H9 (cell line): ENCODE measurements around the gene ANXA9. TPM values are rescaled to one million over a fixed set of nuclear protein-coding genes. Genes with fewer than 3 reads are reported as not detected.

Experiments
- DNase-seq: peaks from one replicate; pipeline ENCODE4 v3.0.0-alpha.2; 2017
- H2AFZ ChIP-seq: one replicate; pipeline ENCODE4 v1.6.1; 2013; ENCODE audit warnings: mild to moderate bottlenecking, low read length, control low read depth, moderate library complexity
- H2AK5ac ChIP-seq: 2 replicates; pipeline ENCODE4 v1.6.1; 2013; ENCODE audit warnings: low read length, control low read depth, mixed read lengths; ENCODE audit not compliant: insufficient read length
- H2BK120ac ChIP-seq: one replicate; pipeline ENCODE4 v1.6.1; 2013; ENCODE audit warnings: low read depth, mild to moderate bottlenecking, low read length, control low read depth, inconsistent platforms; ENCODE audit not compliant: poor library complexity, severe bottlenecking
- H2BK12ac ChIP-seq: 2 replicates; pipeline ENCODE4 v1.6.1; 2013; ENCODE audit warnings: low read length, control low read depth, mixed read lengths, low read depth; ENCODE audit not compliant: insufficient read length
- H2BK15ac ChIP-seq: 2 replicates; pipeline ENCODE4 v1.6.1; 2013; ENCODE audit warnings: low read depth, low read length, control low read depth
- H2BK20ac ChIP-seq: one replicate; pipeline ENCODE4 v1.6.1; 2013; ENCODE audit warnings: low read depth, mild to moderate bottlenecking, low read length, control low read depth, inconsistent platforms; ENCODE audit not compliant: poor library complexity, severe bottlenecking
- H2BK5ac ChIP-seq: 2 replicates; pipeline ENCODE4 v1.6.1; 2013; ENCODE audit warnings: low read length, control low read depth, mixed read lengths; ENCODE audit not compliant: insufficient read length
- H3K14ac ChIP-seq: 2 replicates; pipeline ENCODE4 v1.6.1; 2013; ENCODE audit warnings: low read length, control low read depth; ENCODE audit not compliant: insufficient read depth
- H3K18ac ChIP-seq: 2 replicates; pipeline ENCODE4 v1.6.1; 2013; ENCODE audit warnings: low read depth, mild to moderate bottlenecking, mixed read lengths, low read length, control low read depth; ENCODE audit not compliant: insufficient read length
- H3K23ac ChIP-seq: 2 replicates; pipeline ENCODE4 v1.6.1; 2013; ENCODE audit warnings: low read length, control low read depth, mixed read lengths, low read depth; ENCODE audit not compliant: insufficient read length
- H3K23me2 ChIP-seq: 2 replicates; pipeline ENCODE4 v1.6.1; 2013; ENCODE audit warnings: low read depth, mild to moderate bottlenecking, mixed read lengths, low read length, control low read depth; ENCODE audit not compliant: insufficient read length, poor library complexity, severe bottlenecking
- H3K27ac ChIP-seq: 2 replicates; pipeline ENCODE4 v1.5.1; 2013; ENCODE audit warnings: low read length, control low read depth, mixed read lengths, low read depth; ENCODE audit not compliant: insufficient read length
- H3K27me3 ChIP-seq: 2 replicates; pipeline ENCODE4 v1.6.1; 2013; ENCODE audit warnings: low read length, control low read depth, inconsistent platforms; ENCODE audit not compliant: insufficient read depth
- H3K4ac ChIP-seq: 2 replicates; pipeline ENCODE4 v1.6.1; 2013; ENCODE audit warnings: low read depth, mild to moderate bottlenecking, control low read depth, inconsistent platforms, low read length, moderate library complexity
- H3K4me1 ChIP-seq: 2 replicates; pipeline ENCODE4 v1.6.1; 2013; ENCODE audit warnings: low read length, control low read depth, inconsistent platforms; ENCODE audit not compliant: insufficient read depth
- H3K4me2 ChIP-seq: 2 replicates; pipeline ENCODE4 v1.6.1; 2013; ENCODE audit warnings: low read length, control low read depth, mixed read lengths; ENCODE audit not compliant: insufficient read length, insufficient read depth
- H3K56ac ChIP-seq: 2 replicates; pipeline ENCODE4 v1.6.1; 2013; ENCODE audit warnings: low read depth, mild to moderate bottlenecking, mixed read lengths, low read length, control low read depth; ENCODE audit not compliant: insufficient read length
- H3K79me1 ChIP-seq: 2 replicates; pipeline ENCODE4 v1.6.1; 2013; ENCODE audit warnings: low read depth, mild to moderate bottlenecking, moderate library complexity, low read length, control low read depth, inconsistent platforms; ENCODE audit not compliant: insufficient read depth, poor library complexity, severe bottlenecking
- H3K79me2 ChIP-seq: 2 replicates; pipeline ENCODE4 v1.6.1; 2013; ENCODE audit warnings: low read length, control low read depth, inconsistent platforms; ENCODE audit not compliant: insufficient read depth
- H3K9ac ChIP-seq: 2 replicates; pipeline ENCODE4 v1.6.1; 2013; ENCODE audit warnings: low read length, control low read depth, mixed read lengths; ENCODE audit not compliant: insufficient read length; ENCODE audit errors: extremely low read depth
- H3K9me3 ChIP-seq: one replicate; pipeline ENCODE4 v1.6.1; 2013; ENCODE audit warnings: low read depth, low read length, inconsistent platforms; ENCODE audit not compliant: control insufficient read depth
- H3T11ph ChIP-seq: one replicate; pipeline ENCODE4 v1.6.1; 2013; ENCODE audit warnings: mild to moderate bottlenecking, low read length, control low read depth, inconsistent platforms
- H4K20me1 ChIP-seq: one replicate; pipeline ENCODE4 v1.6.1; 2013; ENCODE audit not compliant: control insufficient read depth, insufficient read length, insufficient read depth
- H4K5ac ChIP-seq: 2 replicates; pipeline ENCODE4 v1.6.1; 2013; ENCODE audit warnings: low read depth, mild to moderate bottlenecking, mixed read lengths, low read length, control low read depth; ENCODE audit not compliant: insufficient read length
- H4K8ac ChIP-seq: replicated peaks from 2 replicates; pipeline ENCODE4 v1.6.1; 2013; ENCODE audit warnings: low read length, control low read depth, mixed read lengths, low read depth; ENCODE audit not compliant: insufficient read length
- H4K91ac ChIP-seq: 2 replicates; pipeline ENCODE4 v1.6.1; 2013; ENCODE audit warnings: low read depth, mild to moderate bottlenecking, moderate library complexity, mixed read lengths, low read length, control low read depth; ENCODE audit not compliant: insufficient read length
- H3K27ac Mint-ChIP-seq, 3 experiments: 2 replicates in 2 of 3; 3 replicates in 1 of 3; pipeline ENCODE4 v1.8.0; 2020 to 2021; ENCODE audit warnings: mixed read lengths in 3 of 3, mild to moderate bottlenecking in 1 of 3, moderate library complexity in 1 of 3
- H3K27me3 Mint-ChIP-seq: 2 replicates; pipeline ENCODE4 v1.8.0; 2021; ENCODE audit warnings: low read depth, mild to moderate bottlenecking, moderate library complexity, mixed read lengths
- H3K36me3 Mint-ChIP-seq, 3 experiments: 2 replicates in 2 of 3; 3 replicates in 1 of 3; pipeline ENCODE4 v1.8.0; 2020 to 2021; ENCODE audit warnings: low read depth in 3 of 3, mixed read lengths in 3 of 3; ENCODE audit not compliant: insufficient read depth in 1 of 3
- H3K4me1 Mint-ChIP-seq, 2 experiments: 2 replicates each; pipeline ENCODE4 v1.8.0; 2020; ENCODE audit warnings: mixed read lengths in 2 of 2
- H3K4me3 Mint-ChIP-seq, 2 experiments: 2 replicates in 1 of 2; 3 replicates in 1 of 2; pipeline ENCODE4 v1.8.0; 2020 to 2021; ENCODE audit warnings: mild to moderate bottlenecking in 2 of 2, mixed read lengths in 2 of 2, moderate library complexity in 1 of 2
- H3K9me3 Mint-ChIP-seq, 2 experiments: 2 replicates in 1 of 2; 3 replicates in 1 of 2; pipeline ENCODE4 v1.8.0; 2020; ENCODE audit warnings: mild to moderate bottlenecking in 2 of 2, mixed read lengths in 2 of 2, moderate library complexity in 1 of 2
- WGBS: extraction: QIAGEN DNeasy Blood & Tissue Kit; methylation state at CpG from one replicate; pipeline ENCODE4 v1.1.7; 2013; ENCODE audit warnings: missing lambda C conversion rate, low lambda C conversion rate, mixed read lengths; ENCODE audit not compliant: insufficient read length; ENCODE audit errors: extremely low coverage; 5-methylcytosine and 5-hydroxymethylcytosine counted together
- total RNA-seq: library from RNA; stranded (reverse); gene quantifications from 2 replicates; pipeline ENCODE4 v1.2.1, GENCODE V29; 2021
- TF ChIP-seq, protein P1 (sequence below): fragments of 200-600 bp; sonication (generic); conservative IDR thresholded peaks from 3 replicates; pipeline ENCODE4 v1.8.0; 2021; ENCODE audit warnings: antibody characterized with exemption, mild to moderate bottlenecking

ANXA9 gene
- total RNA-seq, 1 experiment from 2014 or later = 0.92 TPM

DNA sequence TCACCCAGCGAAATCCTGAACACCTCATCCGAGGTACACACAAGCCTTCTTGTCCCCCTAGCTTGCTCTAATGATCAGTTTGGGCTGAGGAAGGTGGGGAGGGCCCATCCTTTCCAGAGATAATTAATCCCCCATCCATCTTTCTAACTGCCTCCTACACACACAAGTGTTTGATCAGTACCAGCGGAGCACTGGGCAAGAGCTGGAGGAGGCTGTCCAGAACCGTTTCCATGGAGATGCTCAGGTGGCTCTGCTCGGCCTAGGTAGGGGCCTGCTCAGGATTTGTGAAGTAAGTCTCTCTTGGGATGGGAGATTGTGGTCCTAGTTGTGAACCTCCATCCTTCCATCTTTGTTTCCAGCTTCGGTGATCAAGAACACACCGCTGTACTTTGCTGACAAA lies 5.8 kb downstream of the ANXA9 start:
- H3K4me1 ChIP-seq = no peaks in the 10 kb centered on the region
- H4K5ac ChIP-seq = no peak overlapping the region
- H3K27me3 ChIP-seq = no peaks in the 10 kb centered on the region
- H3K4ac ChIP-seq = no peak overlapping the region
- Mint-ChIP-seq H3K27me3 (no peaks in the 10 kb centered on the region), H3K9me3 (no peaks in the 10 kb centered on the region; a peak in 1 of 5 replicates), H3K36me3 (no peaks in the 10 kb centered on the region), H3K4me1 (peaks cover 4 to 7% of the 10 kb centered on the region in 2 experiments; a peak in 3 of 4 replicates), H3K4me3 (no peak overlapping the region), H3K27ac (no peak overlapping the region)
- H2BK5ac ChIP-seq = no peak overlapping the region
- H2BK120ac ChIP-seq = no peak overlapping the region
- H4K91ac ChIP-seq = no peak overlapping the region
- no peak overlapping the region; the same call in 1 of the 2 replicates for H3K14ac ChIP-seq
- H3K4me2 ChIP-seq = no peak overlapping the region
- H2AFZ ChIP-seq = no peak overlapping the region
- no peaks in the 10 kb centered on the region for H4K20me1 ChIP-seq
- H4K8ac ChIP-seq = no peak overlapping the region
- no CpG with 5 or more reads among the region's 7 CpGs for WGBS
- no peak overlapping the region for H3K56ac ChIP-seq
- H2AK5ac ChIP-seq = no peak overlapping the region
- no peaks in the 10 kb centered on the region for H3K79me2 ChIP-seq
- H3T11ph ChIP-seq = no peak overlapping the region
- no peak overlapping the region for H3K27ac ChIP-seq
- DNase-seq = no peak
- no peak overlapping the region for H2BK12ac ChIP-seq
- H3K18ac ChIP-seq = no peak overlapping the region
- no peak overlapping the region for H3K23ac ChIP-seq
- H3K79me1 ChIP-seq = no peaks in the 10 kb centered on the region
- H2BK15ac ChIP-seq = no peak overlapping the region
- TF ChIP-seq, protein P1, sequence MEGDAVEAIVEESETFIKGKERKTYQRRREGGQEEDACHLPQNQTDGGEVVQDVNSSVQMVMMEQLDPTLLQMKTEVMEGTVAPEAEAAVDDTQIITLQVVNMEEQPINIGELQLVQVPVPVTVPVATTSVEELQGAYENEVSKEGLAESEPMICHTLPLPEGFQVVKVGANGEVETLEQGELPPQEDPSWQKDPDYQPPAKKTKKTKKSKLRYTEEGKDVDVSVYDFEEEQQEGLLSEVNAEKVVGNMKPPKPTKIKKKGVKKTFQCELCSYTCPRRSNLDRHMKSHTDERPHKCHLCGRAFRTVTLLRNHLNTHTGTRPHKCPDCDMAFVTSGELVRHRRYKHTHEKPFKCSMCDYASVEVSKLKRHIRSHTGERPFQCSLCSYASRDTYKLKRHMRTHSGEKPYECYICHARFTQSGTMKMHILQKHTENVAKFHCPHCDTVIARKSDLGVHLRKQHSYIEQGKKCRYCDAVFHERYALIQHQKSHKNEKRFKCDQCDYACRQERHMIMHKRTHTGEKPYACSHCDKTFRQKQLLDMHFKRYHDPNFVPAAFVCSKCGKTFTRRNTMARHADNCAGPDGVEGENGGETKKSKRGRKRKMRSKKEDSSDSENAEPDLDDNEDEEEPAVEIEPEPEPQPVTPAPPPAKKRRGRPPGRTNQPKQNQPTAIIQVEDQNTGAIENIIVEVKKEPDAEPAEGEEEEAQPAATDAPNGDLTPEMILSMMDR = no peak
- H3K9ac ChIP-seq = no peak overlapping the region
- no peaks in the 10 kb centered on the region for H3K23me2 ChIP-seq
- H3K9me3 ChIP-seq = no peaks in the 10 kb centered on the region
- no peak overlapping the region for H2BK20ac ChIP-seq
